ENCODE results near the gene RALGAPA2.

DNA sequence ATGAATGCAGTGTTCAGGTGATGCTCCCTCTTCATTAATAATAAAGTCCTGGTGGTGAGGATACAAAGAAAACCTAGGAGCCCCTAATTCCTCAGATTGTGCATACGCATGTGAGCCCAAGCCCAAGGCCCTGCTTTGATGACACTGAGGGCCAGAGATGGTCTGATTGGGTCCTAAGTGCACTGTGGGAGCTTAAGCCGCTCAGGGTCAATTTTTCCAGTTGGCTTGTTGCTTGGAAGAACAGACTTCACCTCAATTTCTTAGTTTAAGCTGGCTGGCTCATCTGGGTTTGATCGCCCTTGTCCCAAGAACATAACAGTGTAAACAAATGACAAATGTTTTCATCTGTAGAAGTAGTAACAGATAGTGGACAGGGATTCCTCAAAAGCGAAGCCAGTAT, 303.1 kb downstream of the RALGAPA2 start:
- no peak for TF ChIP-seq YY1 (IDR thresholded peaks at IDR 0.05; ENCODE audit: insufficient read depth, insufficient read length)
- TF ChIP-seq SUZ12 (IDR thresholded peaks at IDR 0.05; ENCODE audit: extremely low read depth, insufficient read depth, insufficient read length), result no peak
- no peak for TF ChIP-seq ZNF274 (IDR thresholded peaks at IDR 0.05; ENCODE audit: low read depth, low read length)

Data from NT2/D1 (cell line).